NCI-H187 (cell line): ENCODE data around the gene SLC10A6.

Experiments used
- DNase-seq, 2 experiments: peaks; one replicate each; lab custom pipeline; 2025; lab: John Stamatoyannopoulos, UW

The SLC10A6 gene

GRCh38 chr4:86848136-86848535 is 1.0 kb downstream of the SLC10A6 start:
- DNase-seq = no peak

DNA sequence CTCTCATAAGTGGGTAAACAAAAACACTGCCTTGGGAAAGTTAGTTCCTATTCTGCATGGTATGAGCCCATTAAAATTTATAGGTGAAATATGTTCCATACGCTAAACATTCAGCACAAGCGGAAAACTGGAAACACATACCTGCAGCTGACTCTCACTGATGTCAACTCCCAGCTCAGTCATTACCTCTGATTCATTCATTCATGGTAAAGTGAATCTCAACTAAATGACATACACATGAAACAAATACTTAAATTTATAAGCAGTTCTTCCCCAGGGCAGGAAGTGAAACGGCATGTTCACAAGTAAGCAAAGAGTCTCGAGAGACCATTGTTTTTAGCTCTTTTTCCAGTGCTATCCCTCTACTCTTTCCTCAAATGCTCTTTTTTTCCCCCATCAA is 1.6 kb downstream of the SLC10A6 start:
- DNase-seq = no peak

DNA sequence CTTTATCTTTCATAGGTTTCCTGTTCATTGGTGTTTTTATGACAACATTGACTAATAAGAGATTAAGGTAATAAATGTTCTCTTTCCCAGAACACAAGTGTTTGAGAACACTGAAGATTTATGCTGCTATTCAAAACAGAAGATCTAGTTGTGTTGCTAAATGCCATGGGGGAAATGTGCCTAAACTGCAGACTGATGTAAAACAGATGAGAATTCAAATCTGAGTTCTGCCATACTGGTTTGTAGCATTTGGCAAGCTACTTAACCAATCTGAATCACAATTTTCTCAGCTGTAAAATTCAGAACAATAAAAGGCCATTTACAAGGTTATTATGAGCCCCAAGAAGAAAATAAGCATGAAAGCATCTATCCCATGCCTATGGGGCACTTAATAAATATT is 2.3 kb downstream of the SLC10A6 start:
- no peak for DNase-seq

- DNase-seq = no peak
Measured at GRCh38 chr4:86845593-86845992, 3.6 kb downstream of the SLC10A6 start.

DNA sequence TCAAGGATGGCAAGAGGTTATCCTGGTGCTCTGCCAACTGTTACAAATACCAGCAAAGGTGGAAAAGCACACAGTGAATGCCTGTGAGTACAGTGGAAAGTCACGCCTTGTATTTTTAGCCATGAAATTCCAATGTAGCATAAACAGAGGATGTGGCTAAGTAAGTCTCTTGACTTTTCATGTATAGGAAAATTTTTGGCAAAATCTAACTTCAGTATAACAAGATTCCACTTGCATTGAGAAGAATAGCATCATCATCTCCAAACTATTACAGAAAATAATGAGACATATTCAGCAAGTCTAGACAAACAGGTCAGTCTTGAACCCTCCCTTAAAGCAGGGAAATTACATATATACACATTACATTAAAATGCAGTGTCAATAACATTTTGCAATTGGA is 7.9 kb downstream of the SLC10A6 start:
- DNase-seq = no peak

GRCh38 chr4:86840858-86841257 is 8.3 kb downstream of the SLC10A6 start:
- no peak for DNase-seq

GRCh38 chr4:86837691-86838503 is 11.3 kb downstream of the SLC10A6 start:
- DNase-seq = no peak

GRCh38 chr4:86835677-86836076 is 13.5 kb downstream of the SLC10A6 start:
- no peak for DNase-seq

DNA sequence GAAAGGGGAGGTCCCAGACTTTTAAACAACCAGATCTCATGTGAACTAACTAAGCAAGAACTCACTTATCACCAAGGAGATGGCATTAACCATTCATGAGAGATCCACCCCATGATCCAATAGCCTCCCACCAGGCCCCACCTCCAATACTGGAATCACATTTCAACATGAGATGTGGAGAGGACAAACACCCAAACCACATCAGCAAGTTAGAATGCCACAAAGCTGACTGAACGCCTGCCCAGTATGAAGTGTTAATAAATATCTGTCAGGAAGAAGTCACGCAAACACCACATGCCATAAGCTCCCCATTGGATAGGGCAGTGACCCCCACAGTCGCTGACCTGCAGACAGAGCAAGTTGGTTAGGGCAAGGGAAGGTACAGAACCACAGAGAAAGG is 14.3 kb downstream of the SLC10A6 start:
- peak in 1 of 2 experiments; percentile 10 for DNase-seq

GRCh38 chr4:86833615-86834014 is 15.6 kb downstream of the SLC10A6 start:
- no peak for DNase-seq

DNA sequence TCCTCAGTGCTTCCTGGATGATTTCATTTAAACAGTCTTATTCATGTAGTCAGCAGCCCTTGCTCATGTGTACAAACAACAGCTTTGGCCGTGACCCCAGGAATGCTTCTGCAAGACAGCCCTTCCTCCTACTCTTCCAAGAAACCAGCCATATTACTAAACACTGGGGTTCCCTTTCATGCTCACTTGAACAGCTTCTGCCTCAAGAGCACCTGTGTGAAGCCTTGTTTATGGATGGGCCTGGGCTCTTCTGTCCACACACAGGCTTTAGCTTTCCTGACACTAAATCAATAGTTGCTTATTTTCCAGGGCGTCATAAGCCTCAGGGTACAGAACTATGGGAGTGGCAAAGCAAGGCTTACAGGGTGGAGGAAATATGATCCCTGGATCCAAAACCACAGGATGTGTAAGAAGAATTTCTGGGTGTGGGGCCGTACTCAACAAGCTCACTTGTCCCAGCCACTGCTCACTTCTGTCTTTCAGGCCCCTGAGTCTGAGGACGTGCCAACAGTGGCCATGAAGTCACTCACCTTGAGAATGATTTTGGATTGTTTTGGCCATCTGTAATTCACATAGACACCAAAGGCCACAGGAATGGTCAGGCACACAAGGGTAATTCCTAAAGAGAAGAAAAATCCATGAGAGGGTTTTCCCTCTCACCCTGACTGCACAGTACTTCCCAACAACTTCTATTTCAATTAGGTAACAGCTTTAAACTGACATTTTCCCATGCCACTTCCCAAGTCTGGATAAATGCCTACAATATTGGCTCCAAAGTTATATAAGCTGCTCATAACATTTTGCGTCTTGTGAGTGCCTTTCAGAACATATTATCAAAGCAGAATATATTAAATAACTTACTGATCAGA is 17.7 kb downstream of the SLC10A6 start:
- peak; percentile 46 to 57 for DNase-seq

- DNase-seq = no peak
Measured at GRCh38 chr4:86825511-86825910, 23.7 kb downstream of the SLC10A6 start.

GRCh38 chr4:86822136-86822535 is 27.0 kb downstream of the SLC10A6 start:
- no peak for DNase-seq

DNA sequence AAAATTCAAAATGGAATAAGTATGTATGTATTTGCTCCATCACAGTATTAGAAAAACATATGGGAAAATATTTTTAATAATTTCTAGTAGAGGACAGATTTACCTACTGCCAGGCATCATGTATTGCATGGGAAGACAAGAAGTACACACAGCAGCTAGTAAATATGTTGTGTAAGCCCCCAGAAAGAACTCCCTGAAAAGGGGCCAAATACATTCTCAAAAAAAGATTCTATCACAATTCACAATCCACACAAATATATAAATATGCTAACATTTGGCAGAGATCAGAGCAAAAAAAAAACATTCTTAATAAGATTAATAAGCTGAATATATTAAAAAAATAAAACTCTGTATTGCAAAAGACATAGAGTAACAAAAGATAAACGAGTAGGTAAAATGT is 28.0 kb downstream of the SLC10A6 start:
- no peak for DNase-seq

DNA sequence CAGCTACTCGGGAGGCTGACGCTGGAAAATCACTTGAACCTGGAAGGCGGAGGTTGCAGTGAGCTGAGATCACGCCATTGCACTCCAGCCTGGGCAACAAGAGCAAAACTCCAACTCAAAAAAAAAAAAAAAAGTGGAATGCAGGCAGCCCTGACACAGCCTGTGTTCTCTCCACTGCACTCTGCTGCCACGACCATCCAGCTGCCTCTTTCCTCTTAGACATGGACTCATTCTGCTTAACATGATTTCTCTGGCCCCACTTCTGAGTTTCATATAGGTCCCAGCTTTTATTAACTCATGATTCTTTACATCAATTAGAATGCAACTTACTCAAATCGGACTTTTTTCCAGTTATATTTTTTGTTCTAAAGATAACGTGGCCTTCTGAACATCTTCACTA is 29.6 kb downstream of the SLC10A6 start:
- no peak for DNase-seq

GRCh38 chr4:86818841-86819240 is 30.3 kb downstream of the SLC10A6 start:
- DNase-seq = no peak

- no peak for DNase-seq
Measured at GRCh38 chr4:86818211-86818610, 31.0 kb downstream of the SLC10A6 start.

- DNase-seq = no peak
Measured at GRCh38 chr4:86816501-86817273, 32.5 kb downstream of the SLC10A6 start.

DNA sequence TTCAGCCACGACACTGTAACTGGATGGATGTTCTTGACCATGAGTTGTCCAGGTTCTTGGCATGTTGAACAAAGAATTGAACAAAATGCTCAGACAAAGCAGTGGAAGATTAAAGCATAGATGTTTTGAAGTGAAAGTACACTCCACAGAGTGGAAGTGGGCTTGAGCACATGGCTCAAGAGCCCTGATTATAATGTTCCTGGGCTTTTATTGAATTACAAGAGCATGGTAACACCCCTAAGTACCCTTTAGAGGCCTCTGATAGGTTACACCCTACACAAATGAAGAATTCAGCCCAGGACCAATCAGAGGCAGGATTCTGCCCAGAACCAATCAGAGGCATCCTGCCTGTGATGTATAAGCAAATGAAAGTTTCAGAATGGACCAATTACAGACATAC is 33.5 kb downstream of the SLC10A6 start:
- DNase-seq = no peak

GRCh38 chr4:86810847-86811246 is 38.3 kb downstream of the SLC10A6 start:
- no peak for DNase-seq

GRCh38 chr4:86809809-86810208 is 39.4 kb downstream of the SLC10A6 start:
- DNase-seq = no peak

- no peak for DNase-seq
Measured at GRCh38 chr4:86791126-86791525, 58.1 kb downstream of the SLC10A6 start.
